Activated naive CD4-positive, alpha-beta T cell (primary cell): ENCODE data around the gene ZNF33B.
"Not testable (repeated sequence)": the region's sequence is repeated elsewhere in the genome, so short reads cannot be mapped to it uniquely, and the experiment has no call there.

Source experiments
- DNase-seq, 4 experiments: peaks; one replicate each; lab custom pipeline; 2025; lab: John Stamatoyannopoulos, UW

Gene ZNF33B

GRCh38 chr10:42638055-42638820, at the start of gene ZNF33B:
TSS of gene ZNF33B (minus strand) at chr10:42638570. CDS start at chr10:42636928, 1,642 bp downstream.
- DNase-seq: peak; percentile 81 to 90 (median 87)

- DNase-seq: no peak
Observed at GRCh38 chr10:42684517-42684916, 46.1 kb upstream of the ZNF33B start.

GRCh38 chr10:42680267-42680666, 41.9 kb upstream of the ZNF33B start:
- no peak for DNase-seq

DNA sequence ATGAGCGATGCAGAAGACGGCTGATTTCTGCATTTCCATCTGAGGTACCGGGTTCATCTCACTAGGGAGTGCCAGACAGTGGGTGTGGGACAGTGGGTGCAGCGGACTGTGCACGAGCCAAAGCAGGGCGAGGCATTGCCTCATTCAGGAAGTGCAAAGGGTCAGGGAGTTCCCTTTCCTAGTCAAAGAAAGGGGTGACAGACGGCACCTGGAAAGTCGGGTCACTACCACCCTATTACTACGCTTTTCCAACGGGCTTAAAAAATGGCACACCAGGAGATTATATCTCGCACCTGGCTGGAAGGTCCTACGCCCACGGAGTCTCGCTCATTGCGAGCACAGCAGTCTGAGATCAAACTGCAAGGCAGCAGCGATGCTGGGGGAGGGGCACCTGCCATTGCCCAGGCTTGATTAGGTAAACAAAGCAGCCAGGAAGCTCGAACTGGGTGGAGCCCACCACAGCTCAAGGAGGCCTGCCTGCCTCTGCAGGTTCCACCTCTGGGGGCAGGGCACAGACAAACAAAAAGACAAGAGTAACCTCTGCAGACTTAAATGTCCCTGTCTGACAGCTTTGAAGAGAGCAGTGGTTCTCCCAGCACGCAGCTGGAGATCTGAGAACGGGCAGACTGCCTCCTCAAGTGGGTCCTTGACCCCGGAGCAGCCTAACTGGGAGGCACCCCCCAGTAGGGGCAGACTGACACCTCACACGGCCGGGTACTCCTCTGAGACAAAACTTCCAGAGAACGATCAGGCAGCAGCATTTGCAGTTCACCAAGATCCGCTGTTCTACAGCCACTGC, 27.0 kb upstream of the ZNF33B start:
- not testable (repeated sequence) for DNase-seq

GRCh38 chr10:42654419-42654818, 16.0 kb upstream of the ZNF33B start:
- DNase-seq: no peak

DNA sequence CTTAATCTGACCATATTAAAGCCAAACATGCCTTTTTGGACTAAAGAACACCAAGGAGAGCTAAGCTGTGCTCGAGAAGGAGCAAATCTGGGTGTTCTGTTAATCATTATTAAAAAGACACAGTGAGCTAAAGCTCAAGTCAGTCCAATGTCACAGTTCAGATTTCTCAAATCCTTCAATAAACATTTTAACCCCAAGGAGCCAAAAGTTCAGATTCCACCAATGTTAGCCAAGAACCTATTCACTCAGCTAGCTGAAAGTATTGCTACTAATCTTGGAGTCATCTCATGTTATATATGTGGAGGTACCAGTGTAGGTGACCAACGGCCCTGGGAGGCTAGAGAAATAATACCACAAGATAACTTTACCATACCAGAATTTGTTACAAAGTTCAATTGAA, 14.5 kb upstream of the ZNF33B start:
- no peak for DNase-seq

- DNase-seq: no peak
Observed at GRCh38 chr10:42650374-42650773, 12.0 kb upstream of the ZNF33B start.

DNA sequence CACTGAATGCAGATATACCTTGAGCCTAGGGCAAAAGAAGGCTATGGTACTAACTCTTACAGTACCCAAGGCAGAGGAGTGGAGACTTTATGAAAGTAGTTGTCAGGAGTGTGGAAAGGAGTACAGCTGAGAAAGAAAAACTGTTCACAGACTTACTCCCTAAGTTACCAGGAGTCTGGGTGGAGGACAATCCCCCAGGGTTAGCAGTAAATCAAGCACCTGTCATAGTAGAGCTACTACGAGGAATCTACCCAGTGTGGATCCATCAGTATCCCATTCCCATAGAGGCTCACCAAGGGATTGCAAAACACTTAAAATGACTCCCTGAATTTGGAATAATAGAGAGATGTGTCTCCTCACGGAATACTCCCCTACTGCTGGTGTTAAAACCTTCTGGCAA, 10.1 kb upstream of the ZNF33B start:
- DNase-seq: no peak

DNA sequence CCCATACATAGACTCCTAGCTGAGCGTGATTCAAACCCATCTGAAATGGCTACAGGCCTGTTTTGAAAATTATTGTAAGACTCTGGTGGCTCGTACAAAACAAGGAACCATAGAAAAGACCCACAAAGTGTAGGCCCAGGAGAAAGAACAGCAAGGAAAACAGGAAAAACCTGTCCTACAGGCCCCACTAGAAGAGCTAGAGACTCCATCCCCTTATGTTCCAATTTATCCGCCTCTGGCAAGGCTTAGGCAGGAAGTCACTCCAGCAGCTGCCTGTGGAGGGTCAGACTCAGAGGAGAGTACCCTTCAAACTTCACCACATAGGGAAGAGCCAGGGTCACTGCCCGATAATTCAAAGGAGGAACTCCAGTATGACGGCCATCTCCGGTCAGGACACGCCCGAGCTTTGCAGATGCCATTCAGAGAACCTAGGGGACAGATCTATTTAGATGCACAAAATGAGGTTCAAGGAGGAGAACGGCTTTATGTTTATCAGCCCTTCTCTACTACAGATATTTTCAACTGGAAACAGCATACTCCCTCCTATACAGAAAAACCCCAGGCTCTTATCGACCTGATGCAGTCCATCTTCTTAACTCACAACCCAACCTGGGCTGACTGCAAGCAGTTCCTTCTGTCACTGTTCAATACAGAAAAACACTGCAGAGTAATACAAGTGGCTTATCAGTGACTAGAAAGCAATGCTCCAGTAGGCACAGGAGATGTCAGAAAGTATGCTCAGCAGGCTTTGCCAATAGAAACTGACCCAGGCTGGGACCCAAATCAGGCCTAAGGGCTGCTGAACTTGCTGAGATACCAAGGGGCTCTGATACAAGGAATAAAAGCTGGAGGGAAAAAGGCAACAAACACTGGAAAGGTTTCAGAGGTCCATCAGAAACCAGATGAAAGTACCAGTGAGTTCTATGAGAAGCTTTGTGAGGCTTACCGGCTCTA, 8.6 kb upstream of the ZNF33B start:
- no peak for DNase-seq

- DNase-seq: no peak
Observed at GRCh38 chr10:42646214-42646613, 7.8 kb upstream of the ZNF33B start.

DNA sequence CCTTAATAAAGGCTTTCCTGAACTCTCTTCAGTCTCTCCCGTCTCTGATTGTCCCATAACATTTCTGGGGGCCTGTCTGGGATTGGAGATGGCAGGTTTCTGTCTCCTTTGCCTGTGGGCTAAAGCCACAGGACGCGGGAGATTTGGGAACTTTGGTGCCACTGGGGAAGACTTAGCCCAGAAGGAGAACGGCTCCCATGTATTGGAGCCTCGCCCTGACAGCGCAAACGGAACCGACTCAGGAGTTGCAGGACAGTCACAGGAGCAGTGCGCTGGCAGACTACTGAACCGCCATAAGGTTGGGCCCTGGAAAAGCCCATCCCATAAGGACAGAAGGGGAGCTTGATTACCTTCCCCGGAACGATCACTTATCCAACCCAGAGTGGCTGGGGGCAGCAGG, 7.1 kb upstream of the ZNF33B start:
- DNase-seq: no peak

GRCh38 chr10:42645103-42645502, 6.7 kb upstream of the ZNF33B start:
- no peak for DNase-seq

- DNase-seq: no peak
Observed at GRCh38 chr10:42640610-42641229, 2.4 kb upstream of the ZNF33B start.

DNA sequence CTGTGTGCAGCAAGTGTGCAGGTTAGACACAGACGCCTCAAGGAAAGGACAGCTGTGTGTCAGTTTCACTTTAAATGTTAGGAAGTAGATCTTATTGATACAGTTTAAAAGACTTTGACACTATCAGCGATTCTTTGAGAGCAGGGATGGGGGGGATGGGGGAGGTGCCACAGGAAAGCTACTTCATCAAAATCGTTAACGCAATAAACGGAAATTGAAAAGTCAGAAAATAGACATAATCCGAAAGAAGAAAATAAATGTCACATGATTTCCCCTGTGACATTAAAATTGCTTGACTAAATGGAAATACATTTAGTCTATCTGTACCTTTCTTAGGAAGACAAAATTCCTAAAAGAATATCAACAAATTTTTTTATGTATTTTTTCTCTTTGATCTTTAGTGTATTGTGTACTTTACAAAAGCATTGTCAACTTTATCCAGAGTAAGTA, 476 bp upstream of the ZNF33B start:
- no peak for DNase-seq

DNA sequence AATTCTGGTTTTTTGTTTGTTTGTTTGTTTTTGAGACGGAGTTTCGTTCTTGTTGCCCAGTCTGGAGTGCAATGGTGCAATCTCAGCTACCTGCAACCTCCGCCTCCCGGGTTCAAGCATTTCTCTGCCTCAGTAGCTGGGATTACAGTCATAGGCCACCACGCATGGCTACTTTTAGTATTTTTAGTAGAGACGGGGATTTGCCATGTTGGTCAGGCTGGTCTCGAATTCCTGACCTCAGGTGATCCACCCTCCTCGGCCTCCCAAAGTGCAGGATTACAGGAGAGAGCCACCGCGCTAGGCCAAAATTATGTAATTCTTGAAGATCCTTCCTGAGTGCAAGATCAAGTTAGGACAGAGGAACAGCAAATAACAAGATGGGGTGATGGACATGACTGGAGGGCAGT, 719 bp downstream of the ZNF33B start:
- no peak for DNase-seq

- no peak for DNase-seq
Observed at GRCh38 chr10:42637142-42637541, 1.2 kb downstream of the ZNF33B start.

DNA sequence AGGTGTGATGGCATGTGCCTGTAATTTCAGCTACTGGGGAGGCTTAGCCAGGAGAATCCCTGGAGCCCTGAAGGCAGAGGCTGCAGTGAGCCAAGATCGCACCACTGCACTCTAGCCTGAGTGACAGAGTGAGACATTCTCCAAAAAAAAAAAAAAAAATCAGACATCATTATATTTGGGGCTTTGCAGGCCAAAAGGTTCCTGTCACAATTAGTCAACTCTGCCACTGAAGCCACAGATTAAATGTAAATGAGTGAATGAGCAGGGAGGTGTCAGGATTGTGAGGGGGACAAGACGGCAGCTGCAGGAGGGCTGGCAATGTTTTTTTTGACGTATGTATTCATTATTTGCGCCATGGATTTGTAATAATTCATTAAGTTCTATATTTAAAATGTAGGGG, 3.3 kb downstream of the ZNF33B start:
- DNase-seq: no peak

DNA sequence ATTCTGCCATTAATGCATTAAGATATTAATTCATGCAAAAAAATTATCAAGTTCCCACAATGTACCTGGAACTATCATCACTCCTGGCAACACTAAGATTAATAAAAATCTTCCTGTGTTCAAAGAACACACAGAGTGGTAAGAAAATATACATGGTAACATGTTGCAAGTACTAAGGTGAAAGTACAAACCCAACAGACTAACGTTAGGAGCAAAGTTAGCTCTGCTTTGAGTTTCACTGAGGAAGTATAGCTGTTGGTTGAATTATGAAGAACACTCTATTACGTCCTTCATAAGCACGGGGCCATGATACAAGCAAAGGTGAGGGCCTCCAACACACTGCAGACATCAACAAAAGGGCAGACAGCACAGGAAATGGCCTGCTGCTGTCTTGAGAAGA, 5.8 kb downstream of the ZNF33B start:
- DNase-seq: no peak

GRCh38 chr10:42630537-42631134, 7.7 kb downstream of the ZNF33B start:
- DNase-seq: no peak

DNA sequence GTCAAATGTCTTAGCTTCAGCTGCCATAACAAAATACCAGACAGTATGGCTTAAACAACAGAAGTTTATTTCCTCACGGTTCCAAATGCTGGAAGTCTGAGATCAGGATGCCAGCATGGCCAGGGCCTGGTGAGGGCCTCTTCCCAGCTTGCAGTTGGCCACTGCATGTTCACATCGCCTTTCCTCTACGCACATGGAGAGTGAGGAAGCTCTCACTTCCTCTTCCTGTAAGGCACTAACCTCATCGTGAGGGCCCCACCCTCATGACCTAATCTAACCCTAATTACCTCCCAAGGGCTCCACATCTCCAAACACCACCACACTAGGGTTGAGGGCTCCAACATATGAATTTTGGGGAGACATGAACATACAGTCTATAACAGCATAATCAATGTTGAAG, 14.4 kb downstream of the ZNF33B start:
- DNase-seq: no peak

DNA sequence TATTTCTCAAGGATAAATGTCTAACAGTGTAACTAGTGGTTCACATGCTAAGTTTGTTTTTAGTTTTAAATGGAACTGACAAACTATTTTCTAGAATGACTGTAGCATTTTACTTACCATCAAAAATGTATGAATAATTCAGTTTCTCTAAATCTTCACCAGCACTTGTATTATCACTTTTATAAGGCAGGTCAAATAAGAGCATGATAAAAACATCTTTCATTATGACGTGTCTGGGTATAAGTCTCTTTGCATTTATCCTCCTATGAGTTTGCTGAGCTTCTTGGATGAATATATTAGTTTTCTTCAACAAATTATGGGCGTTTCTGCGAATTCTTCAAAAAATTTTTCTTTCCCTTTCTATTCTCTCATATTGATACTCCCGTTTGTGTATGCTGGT, 19.9 kb downstream of the ZNF33B start:
- no peak for DNase-seq
